SHP77 (cell line): Measurements from ENCODE around the gene CHSY1.
"Not testable (repeated sequence)": the region's sequence is repeated elsewhere in the genome, so short reads cannot be mapped to it uniquely, and the experiment has no call there.

ENCODE experiments used
- DNase-seq, 2 experiments: peaks; one replicate each; lab custom pipeline; 2025; lab: John Stamatoyannopoulos, UW

The CHSY1 gene

GRCh38 chr15:101251830-101252820 is at the start of gene CHSY1:
CHSY1 (minus strand) TSS chr15:101252048; CDS start chr15:101251456, 592 bp downstream.
- peak; percentile 44 to 73 for DNase-seq

GRCh38 chr15:101296418-101297405 is 44.9 kb upstream of the CHSY1 start:
- no peak for DNase-seq

GRCh38 chr15:101295607-101296161 is 43.8 kb upstream of the CHSY1 start:
- DNase-seq: no peak

- peak; percentile 89 to 96 for DNase-seq
Measured at GRCh38 chr15:101294731-101295606, 43.1 kb upstream of the CHSY1 start, which contains the start of gene SNRPA1. SNRPA1 (minus strand) TSS chr15:101295248; CDS start chr15:101295178, 70 bp downstream.

GRCh38 chr15:101293122-101293521 is 41.3 kb upstream of the CHSY1 start:
- DNase-seq: no peak

- DNase-seq: peak; percentile 47 to 58
Measured at GRCh38 chr15:101288905-101289513, 37.2 kb upstream of the CHSY1 start.

- not testable (repeated sequence) for DNase-seq
Measured at GRCh38 chr15:101287342-101287741, 35.5 kb upstream of the CHSY1 start.

GRCh38 chr15:101286471-101287114 is 34.7 kb upstream of the CHSY1 start:
- DNase-seq: no peak

GRCh38 chr15:101283931-101284330 is 32.1 kb upstream of the CHSY1 start:
- no peak for DNase-seq

GRCh38 chr15:101280007-101280406 is 28.2 kb upstream of the CHSY1 start:
- DNase-seq: no peak

GRCh38 chr15:101277943-101278564 is 26.2 kb upstream of the CHSY1 start:
- DNase-seq: peak; percentile 14 to 46

GRCh38 chr15:101277038-101277822 is 25.4 kb upstream of the CHSY1 start, which contains the start of gene SELENOS:
SELENOS (minus strand) TSS chr15:101277485; CDS start chr15:101277417, 68 bp downstream.
- peak; percentile 62 to 92 for DNase-seq

- DNase-seq: peak; percentile 9 to 14
Measured at GRCh38 chr15:101276501-101277037, 24.7 kb upstream of the CHSY1 start.

GRCh38 chr15:101275018-101275417 is 23.2 kb upstream of the CHSY1 start:
- DNase-seq: no peak

- DNase-seq: no peak
Measured at GRCh38 chr15:101273534-101273933, 21.7 kb upstream of the CHSY1 start.

- no peak for DNase-seq
Measured at GRCh38 chr15:101272584-101272983, 20.7 kb upstream of the CHSY1 start.

- DNase-seq: peak in 1 of 2 experiments; percentile 2
Measured at GRCh38 chr15:101269479-101270223, 17.8 kb upstream of the CHSY1 start.
